ENCODE results near the gene PCSK1.

GRCh38 chr5:96474073-96474472 lies 41.0 kb upstream of the PCSK1 start:
- no peak for TF ChIP-seq CTCF (IDR thresholded peaks at IDR 0.05; ENCODE audit: low read depth, low read length, poor library complexity, severe bottlenecking)
- TF ChIP-seq EZH2phosphoT487 (IDR thresholded peaks at IDR 0.05; ENCODE audit: borderline replicate concordance, low read length) = no peak
